Measurements from ENCODE around the gene TPX2. TPM values are rescaled to one million over a fixed set of nuclear protein-coding genes. Genes with fewer than 3 reads are reported as not detected.

Gene TPX2
- total and polyA plus RNA-seq, 2 donors (not counting 3 experiments of a cell fraction or from before 2014, with no cell fraction given): 24.8 to 114 TPM

DNA sequence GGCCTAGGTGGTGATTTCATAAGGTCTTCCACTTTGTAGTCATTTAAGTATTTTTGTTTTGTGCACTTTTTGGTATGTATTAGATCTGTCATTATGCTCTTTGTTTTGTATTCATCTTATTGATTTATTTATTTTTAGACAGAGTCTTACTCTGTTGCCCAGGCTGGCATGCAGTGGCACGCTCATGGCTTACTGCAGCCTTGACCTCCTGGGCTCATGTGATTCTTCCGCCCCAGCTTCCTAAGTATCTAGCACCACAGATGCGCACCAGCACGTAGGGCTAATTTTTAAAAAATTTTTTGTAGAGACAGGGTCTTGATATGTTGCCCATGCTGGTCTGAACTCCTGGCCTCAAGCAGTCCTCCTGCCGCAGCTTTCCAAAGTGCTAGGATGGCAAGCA is 30.6 kb downstream of the TPX2 start:
- H3K27ac ChIP-seq (ENCODE audit: insufficient read depth, low read depth, low read length): no peak overlapping the region
- ChIA-PET POLR2A (no interaction called here), CTCF (no interaction called here)
- BruUV-seq (replicated peaks): no TSS peak
- no peaks in the 10 kb centered on the region for H3K4me1 ChIP-seq (ENCODE audit: control insufficient read depth, extremely low read depth, insufficient read depth, low read length)
- TF ChIP-seq, protein P1, sequence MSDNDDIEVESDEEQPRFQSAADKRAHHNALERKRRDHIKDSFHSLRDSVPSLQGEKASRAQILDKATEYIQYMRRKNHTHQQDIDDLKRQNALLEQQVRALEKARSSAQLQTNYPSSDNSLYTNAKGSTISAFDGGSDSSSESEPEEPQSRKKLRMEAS (IDR thresholded peaks at IDR 0.05; ENCODE audit: insufficient read depth, insufficient read length): no peak
- no peak for TF ChIP-seq JUN (IDR thresholded peaks at IDR 0.05; ENCODE audit: borderline replicate concordance, insufficient read depth, insufficient read length, low read depth)
- TF ChIP-seq GATA2 (IDR thresholded peaks at IDR 0.05; ENCODE audit: insufficient read depth, insufficient read length, low read depth, low read length): no peak
- no peak for TF ChIP-seq POLR2AphosphoS5 (IDR thresholded peaks at IDR 0.05; ENCODE audit: insufficient read depth, low read depth, low read length)
- TF ChIP-seq MYC (IDR thresholded peaks at IDR 0.05; ENCODE audit: low read depth, low read length): no peak
- no peak for TF ChIP-seq FOS (IDR thresholded peaks at IDR 0.05; ENCODE audit: borderline replicate concordance, insufficient read depth, low read length)
- no peak for TF ChIP-seq POLR2A (IDR thresholded peaks at IDR 0.05; ENCODE audit: low read depth, low read length)
- TF ChIP-seq, protein P2, sequence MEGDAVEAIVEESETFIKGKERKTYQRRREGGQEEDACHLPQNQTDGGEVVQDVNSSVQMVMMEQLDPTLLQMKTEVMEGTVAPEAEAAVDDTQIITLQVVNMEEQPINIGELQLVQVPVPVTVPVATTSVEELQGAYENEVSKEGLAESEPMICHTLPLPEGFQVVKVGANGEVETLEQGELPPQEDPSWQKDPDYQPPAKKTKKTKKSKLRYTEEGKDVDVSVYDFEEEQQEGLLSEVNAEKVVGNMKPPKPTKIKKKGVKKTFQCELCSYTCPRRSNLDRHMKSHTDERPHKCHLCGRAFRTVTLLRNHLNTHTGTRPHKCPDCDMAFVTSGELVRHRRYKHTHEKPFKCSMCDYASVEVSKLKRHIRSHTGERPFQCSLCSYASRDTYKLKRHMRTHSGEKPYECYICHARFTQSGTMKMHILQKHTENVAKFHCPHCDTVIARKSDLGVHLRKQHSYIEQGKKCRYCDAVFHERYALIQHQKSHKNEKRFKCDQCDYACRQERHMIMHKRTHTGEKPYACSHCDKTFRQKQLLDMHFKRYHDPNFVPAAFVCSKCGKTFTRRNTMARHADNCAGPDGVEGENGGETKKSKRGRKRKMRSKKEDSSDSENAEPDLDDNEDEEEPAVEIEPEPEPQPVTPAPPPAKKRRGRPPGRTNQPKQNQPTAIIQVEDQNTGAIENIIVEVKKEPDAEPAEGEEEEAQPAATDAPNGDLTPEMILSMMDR (IDR thresholded peaks at IDR 0.05; ENCODE audit: extremely low read depth in 1 of 2, insufficient read depth in 1 of 2, low read depth in 1 of 2, low read length in 2 of 2): no peak
- TF ChIP-seq EZH2 (IDR thresholded peaks at IDR 0.05; ENCODE audit: borderline replicate concordance, low read depth, low read length, severe bottlenecking): no peak
- no peak for FAIRE-seq
- dilution Hi-C loops (cut with MboI; ENCODE audit: extremely low pct_ligation_motif_present, low sequenced_read_pairs): no loop called here
- H3K27me3 ChIP-seq (ENCODE audit: control insufficient read depth in 2 of 2, insufficient read depth in 2 of 2, low read length in 2 of 2): no peaks in the 10 kb centered on the region
- no peak for DNase-seq (ENCODE audit: low read depth, low spot score)
- intact Hi-C loops (cut with micrococcal nuclease): no loop called here
- no peak overlapping the region for H2AFZ ChIP-seq (ENCODE audit: low read depth, low read length)
- H3K79me2 ChIP-seq (ENCODE audit: control insufficient read depth, insufficient read depth, low read length): peaks cover 32% of the 10 kb centered on the region
- H3K4me3 ChIP-seq (replicated peaks in 1 of 3; ENCODE audit: insufficient read depth in 1 of 3, low read depth in 1 of 3, low read length in 3 of 3): no peak overlapping the region
- H3K9me1 ChIP-seq (replicated peaks; ENCODE audit: control insufficient read depth, extremely low read depth, insufficient read depth, low read length): no peaks in the 10 kb centered on the region
- no peaks in the 10 kb centered on the region for H4K20me1 ChIP-seq (replicated peaks; ENCODE audit: control insufficient read depth, extremely low read depth, insufficient read depth, low read length)
- no peak overlapping the region for H3K4me2 ChIP-seq (ENCODE audit: insufficient read depth, low read length)
- H3K9ac ChIP-seq (replicated peaks; ENCODE audit: extremely low read depth, insufficient read depth, low read length): no peak overlapping the region
- H3K36me3 ChIP-seq (ENCODE audit: control insufficient read depth in 2 of 2, extremely low read depth in 1 of 2, insufficient read depth in 2 of 2, low read length in 2 of 2): peaks cover 0 to 14% of the 10 kb centered on the region in 2 experiments
- no peaks in the 10 kb centered on the region for H3K9me3 ChIP-seq (replicated peaks; ENCODE audit: control insufficient read depth, insufficient read depth, low read length)

Data from endothelial cell of umbilical vein (primary cell).